IPS-11a (cell line): ENCODE results near the gene DIPK1A.

ENCODE experiments used
- H3K4me3 ChIP-seq: one replicate; pipeline ENCODE4 v1.5.1; 2013; ENCODE audit warnings: low read depth, low read length, control low read depth

The DIPK1A gene

GRCh38 chr1:92953491-92953890 lies 7.8 kb downstream of the DIPK1A start:
- H3K4me3 ChIP-seq: no peak overlapping the region

GRCh38 chr1:92952714-92953113 lies 8.5 kb downstream of the DIPK1A start:
- H3K4me3 ChIP-seq: no peak overlapping the region

- H3K4me3 ChIP-seq: no peak overlapping the region
These were observed 10.1 kb downstream of the DIPK1A start for GRCh38 chr1:92951141-92951582.

GRCh38 chr1:92949937-92950817 lies 11.1 kb downstream of the DIPK1A start:
- H3K4me3 ChIP-seq: no peak overlapping the region

- no peak overlapping the region for H3K4me3 ChIP-seq
These were observed 13.2 kb downstream of the DIPK1A start for GRCh38 chr1:92948071-92948470.

- H3K4me3 ChIP-seq: no peak overlapping the region
These were observed 15.5 kb downstream of the DIPK1A start for GRCh38 chr1:92945748-92946270.

- no peak overlapping the region for H3K4me3 ChIP-seq
These were observed 16.1 kb downstream of the DIPK1A start for GRCh38 chr1:92944901-92945747.

- H3K4me3 ChIP-seq: no peak overlapping the region
These were observed 17.8 kb downstream of the DIPK1A start for GRCh38 chr1:92943502-92943847.

GRCh38 chr1:92940541-92940940 lies 20.7 kb downstream of the DIPK1A start:
- H3K4me3 ChIP-seq: no peak overlapping the region

- no peak overlapping the region for H3K4me3 ChIP-seq
These were observed 23.5 kb downstream of the DIPK1A start for GRCh38 chr1:92937731-92938130.

GRCh38 chr1:92936865-92937264 lies 24.4 kb downstream of the DIPK1A start:
- H3K4me3 ChIP-seq: no peak overlapping the region

- H3K4me3 ChIP-seq: no peak overlapping the region
These were observed 26.6 kb downstream of the DIPK1A start for GRCh38 chr1:92934395-92935378.

GRCh38 chr1:92933459-92933858 lies 27.8 kb downstream of the DIPK1A start:
- no peak overlapping the region for H3K4me3 ChIP-seq

GRCh38 chr1:92931691-92932090 lies 29.6 kb downstream of the DIPK1A start:
- H3K4me3 ChIP-seq: no peak overlapping the region

GRCh38 chr1:92929461-92929860 lies 31.8 kb downstream of the DIPK1A start:
- H3K4me3 ChIP-seq: no peak overlapping the region

GRCh38 chr1:92927870-92928269 lies 33.4 kb downstream of the DIPK1A start:
- H3K4me3 ChIP-seq: no peak overlapping the region

- no peak overlapping the region for H3K4me3 ChIP-seq
These were observed 34.4 kb downstream of the DIPK1A start for GRCh38 chr1:92926873-92927272.

- H3K4me3 ChIP-seq: no peak overlapping the region
These were observed 36.8 kb downstream of the DIPK1A start for GRCh38 chr1:92924501-92924900.

GRCh38 chr1:92923664-92924063 lies 37.6 kb downstream of the DIPK1A start:
- no peak overlapping the region for H3K4me3 ChIP-seq

GRCh38 chr1:92922356-92923035 lies 38.8 kb downstream of the DIPK1A start:
- H3K4me3 ChIP-seq: no peak overlapping the region
